ENCODE results near the gene ROPN1B.

DNA sequence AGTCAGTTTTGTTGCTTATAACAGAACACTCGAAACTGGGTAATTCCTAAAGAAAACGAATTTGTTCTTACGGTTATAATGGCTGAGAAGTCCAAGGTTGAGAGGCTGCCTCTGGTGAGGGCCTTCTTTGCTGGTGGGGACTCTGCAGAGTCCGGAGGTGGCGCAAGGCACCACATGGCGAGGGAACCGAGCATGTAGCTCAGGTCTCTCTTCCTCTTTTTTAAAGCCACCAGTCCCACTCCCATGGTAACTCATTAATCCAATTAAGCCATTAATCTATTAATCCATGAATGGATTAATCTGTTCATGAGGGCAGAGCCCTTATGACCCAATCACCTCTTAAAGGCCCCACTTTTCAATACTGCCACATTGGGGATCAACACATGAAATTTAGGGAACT, 50.0 kb downstream of the ROPN1B start:
- TF ChIP-seq, protein P1, sequence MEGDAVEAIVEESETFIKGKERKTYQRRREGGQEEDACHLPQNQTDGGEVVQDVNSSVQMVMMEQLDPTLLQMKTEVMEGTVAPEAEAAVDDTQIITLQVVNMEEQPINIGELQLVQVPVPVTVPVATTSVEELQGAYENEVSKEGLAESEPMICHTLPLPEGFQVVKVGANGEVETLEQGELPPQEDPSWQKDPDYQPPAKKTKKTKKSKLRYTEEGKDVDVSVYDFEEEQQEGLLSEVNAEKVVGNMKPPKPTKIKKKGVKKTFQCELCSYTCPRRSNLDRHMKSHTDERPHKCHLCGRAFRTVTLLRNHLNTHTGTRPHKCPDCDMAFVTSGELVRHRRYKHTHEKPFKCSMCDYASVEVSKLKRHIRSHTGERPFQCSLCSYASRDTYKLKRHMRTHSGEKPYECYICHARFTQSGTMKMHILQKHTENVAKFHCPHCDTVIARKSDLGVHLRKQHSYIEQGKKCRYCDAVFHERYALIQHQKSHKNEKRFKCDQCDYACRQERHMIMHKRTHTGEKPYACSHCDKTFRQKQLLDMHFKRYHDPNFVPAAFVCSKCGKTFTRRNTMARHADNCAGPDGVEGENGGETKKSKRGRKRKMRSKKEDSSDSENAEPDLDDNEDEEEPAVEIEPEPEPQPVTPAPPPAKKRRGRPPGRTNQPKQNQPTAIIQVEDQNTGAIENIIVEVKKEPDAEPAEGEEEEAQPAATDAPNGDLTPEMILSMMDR (IDR thresholded peaks at IDR 0.05 in 2 of 3, conservative IDR thresholded peaks at IDR 0.05 in 1 of 3; ENCODE audit: borderline replicate concordance in 1 of 3, insufficient read depth in 1 of 3, low read depth in 2 of 3, low read length in 2 of 3), result no peak
- no peak for TF ChIP-seq RAD21 (IDR thresholded peaks at IDR 0.05; ENCODE audit: low read depth)
